HT1080 (cell line): ENCODE data around the gene ROR2. TPM values are rescaled to one million over a fixed set of nuclear protein-coding genes. Genes with fewer than 3 reads are reported as not detected.

Source experiments
- DNase-seq: peaks from one replicate; pipeline ENCODE4 v3.0.0-alpha.2; 2015; ENCODE audit warnings: low read depth
- total RNA-seq: library from RNA; depleted of rRNA; stranded (reverse); fragments of >200 nt; shearing (Covaris generic); gene quantifications from 2 replicates; pipeline ENCODE4 v1.2.3, GENCODE V29; 2014

ROR2 gene
- total RNA-seq, 1 experiment from 2014 or later, result 0.29 TPM

GRCh38 chr9:91882627-91883026 lies 67.4 kb downstream of the ROR2 start:
- DNase-seq, result no peak

GRCh38 chr9:91880378-91880972 lies 69.6 kb downstream of the ROR2 start:
- no peak for DNase-seq

DNA sequence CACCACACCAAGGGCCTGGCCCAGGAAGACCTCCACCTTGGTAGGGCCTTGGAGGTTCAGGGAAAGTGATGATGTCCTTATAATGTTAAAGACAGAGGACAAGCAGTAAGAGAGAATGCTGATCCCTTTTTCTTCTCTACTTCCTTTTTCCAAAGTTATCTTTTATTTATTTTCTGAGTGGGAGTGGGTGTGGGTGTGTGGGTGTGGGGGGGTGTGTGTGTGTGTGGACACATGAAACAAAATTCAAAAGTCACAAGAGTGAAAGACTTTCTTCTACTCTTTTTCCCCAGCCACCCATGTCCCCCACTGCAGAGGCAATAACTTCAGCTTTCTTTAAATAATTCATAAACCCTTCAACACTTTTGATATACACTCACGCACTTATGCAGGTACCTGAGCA lies 70.8 kb downstream of the ROR2 start:
- DNase-seq, result no peak

- no peak for DNase-seq
Observed at GRCh38 chr9:91873637-91874051, 76.4 kb downstream of the ROR2 start.

DNA sequence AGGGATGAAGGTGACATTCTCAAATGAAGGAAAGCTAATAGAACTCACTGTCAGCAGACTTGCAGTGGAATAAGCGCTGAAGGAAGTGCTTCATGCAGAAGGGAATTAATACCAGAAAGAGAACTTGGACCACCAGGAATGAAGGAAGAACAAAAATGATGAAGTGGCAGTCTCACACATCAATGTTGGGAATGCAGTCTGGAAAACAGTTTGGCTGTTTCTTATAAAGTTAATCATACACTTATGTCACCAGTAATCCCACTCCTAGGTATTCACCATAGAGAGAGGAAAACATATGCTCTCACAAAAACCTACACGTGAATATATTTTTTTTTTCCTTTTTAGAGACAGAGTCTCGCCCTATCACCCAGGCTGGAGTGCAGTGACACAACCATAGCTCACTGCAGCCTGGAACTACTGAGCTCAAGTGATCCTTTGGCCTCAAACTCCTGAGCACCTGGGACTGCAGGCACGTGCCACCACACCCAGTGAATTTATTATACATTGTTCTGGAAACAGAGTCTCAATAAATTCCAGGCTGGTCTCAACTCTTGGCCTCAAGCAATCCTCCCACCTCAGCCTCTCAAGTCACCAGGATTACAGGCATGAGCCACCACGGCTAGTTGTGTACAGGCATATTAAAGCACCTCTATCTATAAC lies 81.2 kb downstream of the ROR2 start:
- no peak for DNase-seq

DNA sequence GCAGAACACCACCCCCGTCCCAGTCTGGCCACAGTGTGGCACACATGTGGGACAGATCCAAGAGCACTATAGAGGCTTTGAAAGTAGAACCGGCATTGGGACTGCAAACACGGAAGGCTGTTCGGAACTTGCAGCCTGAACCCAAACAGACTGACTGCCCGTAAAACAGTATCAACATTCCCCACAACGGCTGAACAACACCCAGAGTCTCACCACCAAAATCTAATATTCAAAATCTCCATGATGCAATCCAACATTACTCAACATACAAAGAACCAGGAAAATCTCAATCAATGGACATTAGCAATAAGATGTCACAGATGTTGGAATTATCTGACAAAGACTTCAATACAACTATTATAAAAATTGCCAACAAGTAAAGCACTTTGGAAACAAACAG lies 82.3 kb downstream of the ROR2 start:
- no peak for DNase-seq

DNA sequence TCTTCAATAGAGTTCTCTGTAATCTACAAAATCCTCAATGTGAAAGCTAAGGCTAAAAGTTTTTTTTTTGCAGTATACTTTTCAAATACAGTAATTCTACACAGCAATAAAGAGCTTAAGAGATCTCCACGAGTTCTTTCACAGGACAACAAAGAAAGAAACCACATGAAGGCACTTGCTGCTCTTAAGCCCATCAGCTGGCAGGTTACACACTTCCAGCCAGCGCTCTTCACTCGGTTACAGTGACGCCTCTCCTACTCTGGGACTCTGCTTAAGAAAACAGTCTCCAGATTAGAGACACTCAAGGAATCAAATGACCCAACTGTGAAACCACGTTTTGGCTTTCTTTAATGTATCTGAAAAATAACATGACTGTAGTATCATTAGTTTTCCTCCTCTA lies 85.0 kb downstream of the ROR2 start:
- DNase-seq, result no peak

- DNase-seq, result no peak
Observed at GRCh38 chr9:91864380-91864779, 85.6 kb downstream of the ROR2 start.

GRCh38 chr9:91863469-91863868 lies 86.6 kb downstream of the ROR2 start:
- DNase-seq, result no peak

DNA sequence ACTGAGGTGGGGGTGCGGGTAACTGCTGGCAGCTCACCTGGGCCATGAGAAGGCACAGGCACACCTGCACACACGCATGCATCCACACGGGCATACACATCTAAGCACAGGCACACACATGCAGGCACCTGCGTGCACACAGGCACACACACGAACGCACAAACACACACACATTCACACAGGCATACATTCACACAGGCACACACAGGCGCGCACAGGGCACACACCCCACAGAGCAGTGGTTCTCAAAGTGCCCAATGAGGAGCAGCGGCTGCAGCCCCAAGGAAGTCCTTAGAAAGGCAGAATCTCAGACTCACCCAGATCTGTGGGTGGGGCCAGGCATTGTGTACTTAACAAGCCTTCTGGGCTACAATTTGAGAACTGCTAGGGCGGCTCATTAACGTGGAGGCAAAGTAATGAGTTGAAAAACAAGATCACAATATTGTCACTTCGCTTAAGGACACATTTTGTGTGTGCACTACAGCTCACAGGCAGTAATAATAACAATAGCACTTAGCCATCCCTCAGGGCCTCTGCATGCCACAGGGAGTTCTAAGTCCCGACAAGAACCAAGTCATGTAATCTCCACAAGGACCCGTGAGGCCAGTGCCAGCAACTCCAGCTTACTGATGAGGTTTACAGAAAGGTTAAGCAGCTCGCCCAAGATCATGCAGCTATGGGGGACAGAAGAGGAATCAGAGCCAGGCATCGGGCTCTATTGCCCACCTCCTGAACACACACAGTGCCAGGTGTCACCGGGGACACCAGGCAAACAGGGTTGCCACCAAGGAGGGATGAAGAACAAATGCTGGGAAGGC lies 91.6 kb downstream of the ROR2 start:
- no peak for DNase-seq

- DNase-seq, result no peak
Observed at GRCh38 chr9:91857291-91858212, 92.5 kb downstream of the ROR2 start.

GRCh38 chr9:91856419-91856818 lies 93.6 kb downstream of the ROR2 start:
- no peak for DNase-seq

- DNase-seq, result no peak
Observed at GRCh38 chr9:91855196-91855595, 94.8 kb downstream of the ROR2 start.

- DNase-seq, result no peak
Observed at GRCh38 chr9:91852801-91853347, 97.2 kb downstream of the ROR2 start.

DNA sequence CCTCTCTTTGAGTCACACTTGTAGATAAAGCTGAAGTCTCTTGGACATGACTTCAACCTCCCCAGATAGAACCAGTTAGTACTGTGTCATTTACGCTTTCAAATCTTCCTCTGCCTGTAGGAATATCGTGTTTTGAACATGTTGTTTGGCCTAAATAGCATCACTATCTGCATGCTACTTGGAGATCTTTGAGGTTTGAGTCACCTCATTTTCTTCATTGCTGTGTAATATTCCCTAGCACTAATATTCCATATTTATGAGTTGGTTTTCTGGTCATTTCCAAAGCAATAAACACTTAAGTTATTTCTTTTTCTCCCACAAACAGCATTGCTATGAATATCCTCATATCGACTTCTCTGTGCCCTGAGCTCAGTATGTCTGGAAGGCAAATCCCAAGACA lies 100.3 kb downstream of the ROR2 start:
- DNase-seq, result no peak

- DNase-seq, result no peak
Observed at GRCh38 chr9:91848146-91848545, 101.9 kb downstream of the ROR2 start.

GRCh38 chr9:91847581-91848091 lies 102.4 kb downstream of the ROR2 start:
- DNase-seq, result no peak

DNA sequence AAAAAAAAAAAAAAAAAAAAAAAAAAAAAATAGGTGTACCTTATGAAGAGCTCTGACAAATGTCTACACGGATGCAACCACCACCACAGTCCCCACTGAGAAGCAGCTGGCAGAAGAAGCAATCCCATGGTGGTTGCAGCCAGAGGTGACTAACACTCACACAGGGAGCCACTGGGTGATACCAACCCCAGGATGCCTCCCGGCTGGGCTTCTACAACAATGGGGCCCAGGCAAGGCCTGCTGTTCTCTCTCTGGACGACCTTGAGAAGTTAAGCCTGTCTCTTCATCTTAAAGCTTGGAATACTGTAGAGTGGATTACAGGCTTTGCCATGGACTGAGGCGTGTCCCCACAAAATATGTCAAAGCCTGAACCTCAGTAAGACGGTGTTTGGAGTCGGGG lies 104.1 kb downstream of the ROR2 start:
- no peak for DNase-seq

DNA sequence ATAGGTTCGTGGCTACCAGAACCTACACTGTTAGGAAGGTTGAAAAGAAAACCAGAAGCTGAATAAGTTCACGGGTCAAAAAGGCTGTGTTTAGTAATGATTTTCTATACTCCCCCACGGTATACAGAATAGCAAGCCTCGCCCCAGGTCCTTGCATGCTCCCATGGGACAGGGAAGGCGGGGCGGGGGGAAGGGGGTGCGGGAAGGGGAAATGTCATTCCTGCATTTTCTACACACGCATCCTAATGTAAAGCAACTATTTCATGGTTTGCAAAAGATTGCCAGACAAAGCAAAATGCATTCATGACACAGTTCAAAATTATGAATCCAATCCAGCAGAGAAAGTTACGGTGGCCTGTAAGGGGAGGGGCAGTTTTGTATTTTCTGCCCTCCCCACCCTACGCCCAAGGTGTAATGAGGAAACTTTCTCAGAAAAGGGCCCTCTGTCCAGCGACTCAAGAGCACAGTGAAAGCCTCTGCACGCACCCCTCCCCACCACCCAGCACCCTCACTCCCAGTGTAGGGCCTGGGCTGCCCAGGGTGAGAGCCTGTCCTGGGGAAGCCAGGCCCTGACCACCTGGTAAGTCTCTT lies 105.2 kb downstream of the ROR2 start:
- no peak for DNase-seq

DNA sequence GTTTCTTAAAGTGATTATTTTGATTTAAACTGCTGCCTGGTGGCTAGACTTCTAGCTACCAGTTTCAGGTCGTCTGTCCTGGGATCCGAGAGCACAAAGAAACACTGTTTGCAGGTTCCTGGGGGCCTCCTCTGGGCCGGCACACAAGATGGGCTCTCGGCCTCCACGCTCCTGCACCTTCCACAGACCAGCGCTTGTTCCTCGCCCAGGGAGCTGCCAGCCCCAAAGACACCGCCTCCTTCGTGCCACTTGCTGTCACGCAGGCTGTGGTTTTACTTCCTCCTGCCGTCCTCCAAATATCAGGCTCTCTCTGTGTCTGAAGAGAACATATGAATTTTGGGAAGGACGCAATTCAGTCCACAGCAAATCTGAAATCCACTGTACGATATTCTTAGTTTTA lies 105.8 kb downstream of the ROR2 start:
- no peak for DNase-seq
